ENCODE results near the gene LRRC8A. TPM values are rescaled to one million over a fixed set of nuclear protein-coding genes. Genes with fewer than 3 reads are reported as not detected.
A peak's percentile ranks its signal among the peaks of the same experiment; 100 is the strongest.

The LRRC8A gene
- total RNA-seq, 1 donor from 2014 or later = 93.0 TPM

GRCh38 chr9:128912270-128912853, 30.4 kb downstream of the LRRC8A start:
- no peak for DNase-seq
- peaks cover 7% of the 10 kb centered on the region for H3K9me3 Mint-ChIP-seq (ENCODE audit: unreplicated experiment)
- TF ChIP-seq, protein P1, sequence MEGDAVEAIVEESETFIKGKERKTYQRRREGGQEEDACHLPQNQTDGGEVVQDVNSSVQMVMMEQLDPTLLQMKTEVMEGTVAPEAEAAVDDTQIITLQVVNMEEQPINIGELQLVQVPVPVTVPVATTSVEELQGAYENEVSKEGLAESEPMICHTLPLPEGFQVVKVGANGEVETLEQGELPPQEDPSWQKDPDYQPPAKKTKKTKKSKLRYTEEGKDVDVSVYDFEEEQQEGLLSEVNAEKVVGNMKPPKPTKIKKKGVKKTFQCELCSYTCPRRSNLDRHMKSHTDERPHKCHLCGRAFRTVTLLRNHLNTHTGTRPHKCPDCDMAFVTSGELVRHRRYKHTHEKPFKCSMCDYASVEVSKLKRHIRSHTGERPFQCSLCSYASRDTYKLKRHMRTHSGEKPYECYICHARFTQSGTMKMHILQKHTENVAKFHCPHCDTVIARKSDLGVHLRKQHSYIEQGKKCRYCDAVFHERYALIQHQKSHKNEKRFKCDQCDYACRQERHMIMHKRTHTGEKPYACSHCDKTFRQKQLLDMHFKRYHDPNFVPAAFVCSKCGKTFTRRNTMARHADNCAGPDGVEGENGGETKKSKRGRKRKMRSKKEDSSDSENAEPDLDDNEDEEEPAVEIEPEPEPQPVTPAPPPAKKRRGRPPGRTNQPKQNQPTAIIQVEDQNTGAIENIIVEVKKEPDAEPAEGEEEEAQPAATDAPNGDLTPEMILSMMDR (IDR thresholded peaks at IDR 0.05; ENCODE audit: partially characterized antibody, unreplicated experiment) = no peak
- peaks cover 8% of the 10 kb centered on the region for H3K4me1 Mint-ChIP-seq (ENCODE audit: low read depth, unreplicated experiment)
- H3K27me3 Mint-ChIP-seq (ENCODE audit: unreplicated experiment) = peaks cover 9% of the 10 kb centered on the region
- peaks cover 6% of the 10 kb centered on the region for H3K36me3 Mint-ChIP-seq (ENCODE audit: unreplicated experiment)
- no peak overlapping the region for H3K4me3 Mint-ChIP-seq (ENCODE audit: unreplicated experiment)
- peak overlapping the region; percentile 11 for H3K27ac Mint-ChIP-seq (ENCODE audit: unreplicated experiment)

DNA sequence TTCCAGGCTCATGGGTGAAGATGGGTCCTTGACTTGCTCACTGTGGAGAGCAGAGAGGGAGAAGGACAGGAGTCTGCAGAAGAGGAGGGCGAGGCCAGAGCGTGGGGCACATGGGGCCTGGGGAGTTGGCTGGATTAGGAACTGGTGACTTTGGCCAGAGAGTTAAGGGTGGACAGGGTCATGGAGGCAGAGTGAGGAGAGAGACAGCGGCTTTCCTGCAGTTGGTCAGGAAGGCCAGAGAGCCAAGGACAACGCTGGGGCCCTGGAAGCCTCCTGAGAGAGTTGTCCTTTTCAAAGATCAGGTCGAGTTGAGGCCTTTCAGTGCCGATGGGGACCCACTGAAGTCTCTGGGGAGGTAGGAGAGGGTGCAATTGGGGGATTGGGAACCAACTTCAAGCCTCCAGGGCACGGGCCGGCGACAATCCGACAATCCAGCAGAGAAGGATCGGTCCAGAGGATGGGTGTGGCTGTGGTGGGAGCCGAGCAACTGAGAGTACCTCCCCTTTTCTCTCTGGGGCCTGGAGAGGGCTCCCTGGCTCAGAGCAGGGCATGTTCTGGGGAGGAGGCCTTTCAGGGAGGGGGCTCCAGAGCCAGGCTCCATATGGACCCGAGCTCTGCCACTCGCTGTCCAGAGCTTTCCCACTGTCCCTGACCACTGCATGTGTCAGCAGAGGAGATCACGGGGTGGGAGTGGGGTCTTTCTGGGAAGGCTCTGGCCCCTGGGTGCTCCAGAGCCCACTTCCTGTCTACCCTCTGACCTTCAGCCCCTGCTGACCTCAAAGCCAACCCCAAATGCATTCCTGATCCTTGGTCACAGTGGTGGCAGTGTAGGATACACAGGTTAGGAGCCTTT, 31.3 kb downstream of the LRRC8A start:
- Mint-ChIP-seq H3K36me3 (ENCODE audit: unreplicated experiment) (no peaks in the 10 kb centered on the region), H3K4me1 (ENCODE audit: low read depth, unreplicated experiment) (peaks cover 8% of the 10 kb centered on the region), H3K9me3 (ENCODE audit: unreplicated experiment) (peaks cover 7% of the 10 kb centered on the region), H3K27me3 (ENCODE audit: unreplicated experiment) (peaks cover 10% of the 10 kb centered on the region), H3K4me3 (ENCODE audit: unreplicated experiment) (no peak overlapping the region), H3K27ac (ENCODE audit: unreplicated experiment) (peak overlapping the region; percentile 36)
- TF ChIP-seq, protein P1 (IDR thresholded peaks at IDR 0.05; ENCODE audit: partially characterized antibody, unreplicated experiment) = no peak
- DNase-seq = no peak

GRCh38 chr9:128913995-128914772, 32.3 kb downstream of the LRRC8A start:
- no peaks in the 10 kb centered on the region for H3K36me3 Mint-ChIP-seq (ENCODE audit: unreplicated experiment)
- no peak for DNase-seq
- H3K27ac Mint-ChIP-seq (ENCODE audit: unreplicated experiment) = no peak overlapping the region
- H3K4me1 Mint-ChIP-seq (ENCODE audit: low read depth, unreplicated experiment) = peaks cover 11% of the 10 kb centered on the region
- H3K4me3 Mint-ChIP-seq (ENCODE audit: unreplicated experiment) = no peak overlapping the region
- H3K9me3 Mint-ChIP-seq (ENCODE audit: unreplicated experiment) = peaks cover 9% of the 10 kb centered on the region
- TF ChIP-seq, protein P1 (IDR thresholded peaks at IDR 0.05; ENCODE audit: partially characterized antibody, unreplicated experiment) = no peak
- H3K27me3 Mint-ChIP-seq (ENCODE audit: unreplicated experiment) = peaks cover 13% of the 10 kb centered on the region

DNA sequence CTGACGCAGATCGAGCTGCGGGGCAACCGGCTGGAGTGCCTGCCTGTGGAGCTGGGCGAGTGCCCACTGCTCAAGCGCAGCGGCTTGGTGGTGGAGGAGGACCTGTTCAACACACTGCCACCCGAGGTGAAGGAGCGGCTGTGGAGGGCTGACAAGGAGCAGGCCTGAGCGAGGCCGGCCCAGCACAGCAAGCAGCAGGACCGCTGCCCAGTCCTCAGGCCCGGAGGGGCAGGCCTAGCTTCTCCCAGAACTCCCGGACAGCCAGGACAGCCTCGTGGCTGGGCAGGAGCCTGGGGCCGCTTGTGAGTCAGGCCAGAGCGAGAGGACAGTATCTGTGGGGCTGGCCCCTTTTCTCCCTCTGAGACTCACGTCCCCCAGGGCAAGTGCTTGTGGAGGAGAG, 34.3 kb downstream of the LRRC8A start:
- Mint-ChIP-seq H3K36me3 (ENCODE audit: unreplicated experiment) (no peaks in the 10 kb centered on the region), H3K4me3 (ENCODE audit: unreplicated experiment) (no peak overlapping the region), H3K4me1 (ENCODE audit: low read depth, unreplicated experiment) (peaks cover 16% of the 10 kb centered on the region), H3K27me3 (ENCODE audit: unreplicated experiment) (peaks cover 18% of the 10 kb centered on the region), H3K27ac (ENCODE audit: unreplicated experiment) (no peak overlapping the region), H3K9me3 (ENCODE audit: unreplicated experiment) (peaks cover 10% of the 10 kb centered on the region)
- TF ChIP-seq, protein P1 (IDR thresholded peaks at IDR 0.05; ENCODE audit: partially characterized antibody, unreplicated experiment) = no peak
- no peak for DNase-seq
